NK-92 (cell line): ENCODE measurements around the gene MYO5B.
"Not testable (repeated sequence)": the region's sequence is repeated elsewhere in the genome, so short reads cannot be mapped to it uniquely, and the experiment has no call there.

Experiments
- DNase-seq: peaks from one replicate; lab custom pipeline; 2025; ENCODE audit not compliant: unreplicated experiment; lab: John Stamatoyannopoulos, UW

The MYO5B gene

GRCh38 chr18:50107468-50107977 lies 87.4 kb downstream of the MYO5B start:
- no peak for DNase-seq

DNA sequence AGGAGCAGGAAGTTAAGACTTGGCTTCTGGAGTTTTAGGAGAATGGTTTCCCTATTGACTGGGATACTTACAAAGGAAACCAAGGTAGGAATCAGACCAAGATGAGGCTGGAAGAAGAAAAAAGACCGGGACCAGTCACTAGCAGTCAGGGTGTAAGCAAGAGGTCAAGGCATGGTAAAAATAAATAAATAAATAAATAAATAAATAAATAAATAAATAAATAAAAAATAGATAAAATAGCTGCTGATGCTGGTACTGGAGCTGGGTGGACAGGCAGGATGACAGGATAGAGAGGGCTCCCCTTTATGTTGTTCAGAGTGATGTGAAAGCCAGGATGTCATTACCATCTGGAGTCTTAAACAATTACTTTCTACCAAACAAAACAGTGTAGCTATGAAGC lies 89.9 kb downstream of the MYO5B start:
- no peak for DNase-seq

DNA sequence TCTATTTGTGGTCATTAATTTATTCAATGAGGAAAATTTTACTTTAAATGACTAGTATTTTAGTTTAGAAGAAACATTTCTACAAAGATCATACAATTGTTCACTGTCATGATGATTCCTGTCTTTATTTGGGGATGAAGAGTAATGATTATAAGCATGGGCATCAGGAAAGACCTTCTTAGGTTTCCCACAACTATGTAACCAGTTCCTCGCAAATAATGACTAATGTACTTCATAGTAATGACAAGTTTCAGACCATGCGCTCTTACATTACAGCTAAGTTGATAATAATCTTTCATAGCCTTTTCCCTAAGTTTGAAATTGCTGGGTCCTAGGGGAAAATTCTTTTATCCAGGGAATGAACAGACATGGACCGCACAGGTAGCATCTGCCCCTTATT lies 90.5 kb downstream of the MYO5B start:
- no peak for DNase-seq

GRCh38 chr18:50099725-50100407 lies 95.1 kb downstream of the MYO5B start:
- DNase-seq = no peak

GRCh38 chr18:50097702-50098101 lies 97.2 kb downstream of the MYO5B start:
- no peak for DNase-seq

- DNase-seq = no peak
These were observed 98.0 kb downstream of the MYO5B start for GRCh38 chr18:50096766-50097435.

DNA sequence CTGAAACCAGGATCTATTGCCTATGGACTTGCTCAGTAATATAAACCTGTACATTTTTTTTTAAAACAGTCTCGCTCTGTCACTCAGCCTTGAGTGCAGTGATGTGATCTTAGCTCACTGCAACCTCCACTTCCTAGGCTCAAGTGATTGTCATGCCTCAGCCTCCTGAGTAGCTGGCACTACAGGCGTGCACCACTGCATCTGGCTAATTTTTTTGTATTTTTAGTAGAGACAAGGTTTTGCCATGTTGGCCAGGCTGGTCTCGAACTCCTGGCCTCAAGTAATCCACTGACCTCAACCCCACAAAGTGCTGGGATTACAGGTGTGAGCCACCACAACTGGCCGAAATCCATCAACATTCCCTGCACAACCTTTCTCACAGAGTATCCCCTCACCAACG lies 100.2 kb downstream of the MYO5B start:
- DNase-seq = not testable (repeated sequence)

DNA sequence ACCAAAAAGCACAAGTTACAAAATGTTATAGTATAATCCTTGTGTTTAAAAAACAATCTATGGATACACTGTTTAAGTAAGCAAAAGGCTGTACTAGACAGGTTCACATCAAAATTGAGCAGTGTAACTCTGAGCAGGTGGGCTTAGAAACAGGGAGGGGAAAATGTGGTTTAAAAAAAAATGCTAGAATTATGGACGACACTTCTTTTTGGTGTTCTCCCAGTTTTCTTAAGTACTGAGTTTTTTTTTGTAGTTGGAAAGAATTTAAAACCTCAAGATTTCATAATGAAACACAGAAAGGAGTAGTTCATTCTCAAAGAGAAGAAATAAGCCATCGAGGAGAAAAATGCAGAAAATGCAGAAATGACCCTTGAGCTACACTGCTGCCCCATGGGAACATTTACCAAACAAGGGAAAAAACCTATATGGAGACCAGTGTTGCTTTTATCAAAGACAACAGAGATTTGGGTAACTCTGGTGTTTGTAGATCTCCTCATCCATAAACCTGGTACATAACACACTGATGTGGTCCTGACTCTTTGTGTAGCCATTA lies 100.7 kb downstream of the MYO5B start:
- no peak for DNase-seq

- no peak for DNase-seq
These were observed 101.4 kb downstream of the MYO5B start for GRCh38 chr18:50093366-50094064.

DNA sequence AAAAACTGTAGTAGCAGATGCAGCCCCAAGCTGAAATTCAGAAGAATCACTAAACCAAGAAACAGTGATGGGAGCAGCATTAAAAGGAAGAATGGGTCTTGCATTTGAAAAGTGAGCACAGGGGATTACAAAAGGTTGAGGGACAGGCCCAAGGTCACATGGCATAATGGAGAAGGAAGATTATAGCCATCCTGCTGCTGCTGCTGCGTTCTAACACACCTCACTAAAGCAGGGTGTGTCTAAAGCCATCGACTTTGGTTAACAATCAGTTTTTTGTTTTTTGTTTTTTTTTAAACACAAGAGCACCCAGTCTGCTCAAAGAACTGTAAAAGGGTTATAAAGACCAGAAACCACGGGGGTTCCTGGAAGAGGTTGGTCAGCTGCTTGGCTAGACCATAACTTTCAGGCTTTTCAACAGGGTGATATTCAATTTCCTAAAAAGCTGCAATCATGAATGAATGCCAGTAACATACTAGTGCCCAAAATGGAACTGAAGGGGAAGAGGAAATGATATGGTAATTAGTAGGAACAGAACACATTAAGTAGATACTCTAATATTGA lies 102.6 kb downstream of the MYO5B start:
- DNase-seq = no peak

DNA sequence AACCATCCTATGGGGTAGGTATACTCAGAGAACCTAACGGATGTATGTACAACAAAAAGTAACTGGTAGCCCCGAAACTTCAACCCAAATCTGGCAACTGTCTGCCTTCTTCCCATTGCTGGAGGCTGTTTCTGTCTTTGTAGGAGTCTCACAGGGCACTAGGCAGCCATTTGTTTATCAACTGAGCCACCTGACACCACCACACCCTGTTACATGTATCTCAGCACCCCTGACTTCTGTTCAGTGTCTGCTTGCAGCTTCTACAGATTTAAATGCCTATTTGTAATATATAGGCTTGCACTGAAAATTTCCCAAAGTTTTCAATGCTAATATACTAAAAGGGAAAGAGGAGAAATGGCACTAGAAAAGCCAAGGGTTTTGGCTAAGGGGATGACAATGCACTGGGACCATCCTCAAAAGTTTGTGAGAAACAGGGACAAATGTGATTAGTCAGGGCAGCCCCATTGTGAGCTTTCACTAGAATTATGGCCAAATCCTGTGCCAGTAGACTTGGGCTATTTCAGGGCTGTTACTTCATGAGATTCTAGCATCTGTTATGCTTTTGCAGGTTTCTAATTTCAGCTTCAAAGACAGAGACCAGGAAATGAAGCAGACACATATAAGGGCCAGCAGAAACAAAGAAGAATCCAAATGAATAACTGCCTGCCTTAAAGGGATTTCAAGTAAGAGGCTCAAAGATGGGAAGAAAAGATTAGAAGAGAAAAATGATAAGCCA lies 103.3 kb downstream of the MYO5B start:
- DNase-seq = no peak

GRCh38 chr18:50090370-50091312 lies 104.3 kb downstream of the MYO5B start:
- DNase-seq = no peak

GRCh38 chr18:50089702-50090101 lies 105.2 kb downstream of the MYO5B start:
- DNase-seq = no peak

- DNase-seq = no peak
These were observed 111.2 kb downstream of the MYO5B start for GRCh38 chr18:50083708-50084107.

- DNase-seq = no peak
These were observed 113.9 kb downstream of the MYO5B start for GRCh38 chr18:50080932-50081560.

- no peak for DNase-seq
These were observed 114.6 kb downstream of the MYO5B start for GRCh38 chr18:50080316-50080715.

DNA sequence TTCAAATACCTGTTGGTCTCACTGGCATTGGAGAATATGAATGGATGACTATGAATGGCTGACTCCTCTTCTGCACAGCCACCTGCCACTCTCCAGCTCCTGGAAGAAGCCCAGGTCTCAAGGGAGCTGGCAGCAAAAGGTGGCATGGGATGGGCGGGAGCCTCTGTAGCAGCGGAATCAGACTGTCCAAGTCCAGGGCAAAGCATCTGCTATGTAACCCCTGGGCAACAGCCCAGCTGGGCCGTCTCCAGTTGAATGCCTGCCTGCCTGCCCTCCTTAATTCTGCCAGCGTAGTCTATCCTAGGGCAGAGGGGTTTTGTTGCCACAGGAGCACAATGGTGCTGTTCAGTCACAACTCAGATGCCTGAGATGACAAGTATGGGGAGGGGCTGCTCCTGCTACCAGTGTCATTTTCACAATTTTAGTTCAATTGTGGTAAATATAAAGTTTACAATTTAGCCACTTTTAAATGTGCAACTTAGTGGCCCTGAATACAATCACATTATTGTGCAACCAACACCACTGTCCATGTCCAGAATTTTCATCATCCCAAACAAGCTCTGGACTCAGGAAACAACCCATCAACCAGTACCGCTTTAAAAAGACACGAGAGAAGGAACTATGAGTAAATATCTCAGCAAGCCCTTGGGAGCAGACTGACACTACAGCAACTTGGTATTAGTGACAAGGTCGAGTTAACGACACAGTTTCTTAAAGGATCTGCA lies 115.2 kb downstream of the MYO5B start:
- no peak for DNase-seq

- no peak for DNase-seq
These were observed 118.7 kb downstream of the MYO5B start for GRCh38 chr18:50076277-50076676.
